Measurements from ENCODE around the gene TMEM170B. TPM values are rescaled to one million over a fixed set of nuclear protein-coding genes. Genes with fewer than 3 reads are reported as not detected.

TMEM170B gene
- polyA plus RNA-seq, 1 donor (not counting 4 experiments of a cell fraction or from before 2014, with no cell fraction given), result 0.08 TPM

- no peaks in the 10 kb centered on the region for H3K36me3 ChIP-seq (ENCODE audit: control insufficient read depth in 2 of 2, extremely low read depth in 1 of 2, insufficient read depth in 2 of 2, low read length in 2 of 2)
- no peaks in the 10 kb centered on the region for H3K79me2 ChIP-seq (ENCODE audit: control insufficient read depth, insufficient read depth, low read length)
- dilution Hi-C loops (cut with MboI; ENCODE audit: extremely low pct_ligation_motif_present, low sequenced_read_pairs), result no loop called here
- no peak overlapping the region for H3K27ac ChIP-seq (ENCODE audit: control insufficient read depth, insufficient read depth, low read length)
- FAIRE-seq (no peak), DNase-seq (ENCODE audit: low read depth, low spot score) (no peak)
- TF ChIP-seq EZH2 (IDR thresholded peaks at IDR 0.05; ENCODE audit: low read length) (no peak), CTCF (optimal IDR thresholded peaks at IDR 0.05 in 1 of 3, IDR thresholded peaks at IDR 0.05 in 1 of 3, conservative IDR thresholded peaks at IDR 0.05 in 1 of 3; ENCODE audit: extremely low read depth in 1 of 3, insufficient read depth in 2 of 3, low read length in 3 of 3) (no peak)
- H3K4me3 ChIP-seq (ENCODE audit: control insufficient read depth in 2 of 3, extremely low read depth in 1 of 3, insufficient read depth in 2 of 3, low read depth in 1 of 3, low read length in 3 of 3), result no peak overlapping the region
- no peaks in the 10 kb centered on the region for H4K20me1 ChIP-seq (ENCODE audit: control insufficient read depth, extremely low read depth, insufficient read depth, low read length)
- H3K4me2 ChIP-seq (ENCODE audit: control insufficient read depth, extremely low read depth, insufficient read depth, low read depth, low read length), result no peak overlapping the region
- H3K4me1 ChIP-seq (ENCODE audit: control insufficient read depth, extremely low read depth, insufficient read depth, low read length), result peaks cover 16% of the 10 kb centered on the region
- H3K9ac ChIP-seq (ENCODE audit: control insufficient read depth, extremely low read depth, insufficient read depth, low read length), result no peak overlapping the region
- no peak overlapping the region for H2AFZ ChIP-seq (ENCODE audit: control insufficient read depth, low read length)
- H3K9me3 ChIP-seq (ENCODE audit: control insufficient read depth, low read depth, low read length), result no peaks in the 10 kb centered on the region
- peaks cover 5% of the 10 kb centered on the region for H3K27me3 ChIP-seq (ENCODE audit: control insufficient read depth, extremely low read depth, insufficient read depth, low read length)
- no peaks in the 10 kb centered on the region for H3K9me1 ChIP-seq (ENCODE audit: control insufficient read depth, extremely low read depth, insufficient read depth, low read length)
Measured at GRCh38 chr6:11631008-11631407, 93.5 kb downstream of the TMEM170B start.

GRCh38 chr6:11631539-11631938 is 94.0 kb downstream of the TMEM170B start:
- Histone ChIP-seq H3K4me3 (ENCODE audit: control insufficient read depth in 2 of 3, extremely low read depth in 1 of 3, insufficient read depth in 2 of 3, low read depth in 1 of 3, low read length in 3 of 3) (no peak overlapping the region), H3K9me3 (ENCODE audit: control insufficient read depth, low read depth, low read length) (no peaks in the 10 kb centered on the region), H3K36me3 (ENCODE audit: control insufficient read depth in 2 of 2, extremely low read depth in 1 of 2, insufficient read depth in 2 of 2, low read length in 2 of 2) (no peaks in the 10 kb centered on the region), H3K4me1 (ENCODE audit: control insufficient read depth, extremely low read depth, insufficient read depth, low read length) (peaks cover 16% of the 10 kb centered on the region), H3K27me3 (ENCODE audit: control insufficient read depth, extremely low read depth, insufficient read depth, low read length) (peaks cover 5% of the 10 kb centered on the region), H3K9ac (ENCODE audit: control insufficient read depth, extremely low read depth, insufficient read depth, low read length) (no peak overlapping the region), H3K79me2 (ENCODE audit: control insufficient read depth, insufficient read depth, low read length) (no peaks in the 10 kb centered on the region), H4K20me1 (ENCODE audit: control insufficient read depth, extremely low read depth, insufficient read depth, low read length) (no peaks in the 10 kb centered on the region), H3K27ac (ENCODE audit: control insufficient read depth, insufficient read depth, low read length) (no peak overlapping the region), H3K9me1 (ENCODE audit: control insufficient read depth, extremely low read depth, insufficient read depth, low read length) (no peaks in the 10 kb centered on the region), H3K4me2 (ENCODE audit: control insufficient read depth, extremely low read depth, insufficient read depth, low read depth, low read length) (no peak overlapping the region), H2AFZ (ENCODE audit: control insufficient read depth, low read length) (no peak overlapping the region)
- dilution Hi-C loops (cut with MboI; ENCODE audit: extremely low pct_ligation_motif_present, low sequenced_read_pairs), result no loop called here
- DNase-seq (ENCODE audit: low read depth, low spot score), result no peak
- TF ChIP-seq EZH2 (IDR thresholded peaks at IDR 0.05; ENCODE audit: low read length) (no peak), CTCF (optimal IDR thresholded peaks at IDR 0.05 in 1 of 3, IDR thresholded peaks at IDR 0.05 in 1 of 3, conservative IDR thresholded peaks at IDR 0.05 in 1 of 3; ENCODE audit: extremely low read depth in 1 of 3, insufficient read depth in 2 of 3, low read length in 3 of 3) (no peak)
- no peak for FAIRE-seq
